Measurements from ENCODE around the gene EFCC1. TPM values are rescaled to one million over a fixed set of nuclear protein-coding genes. Genes with fewer than 3 reads are reported as not detected.

EFCC1 gene
- total RNA-seq, 1 experiment from 2014 or later: 0.24 TPM

DNA sequence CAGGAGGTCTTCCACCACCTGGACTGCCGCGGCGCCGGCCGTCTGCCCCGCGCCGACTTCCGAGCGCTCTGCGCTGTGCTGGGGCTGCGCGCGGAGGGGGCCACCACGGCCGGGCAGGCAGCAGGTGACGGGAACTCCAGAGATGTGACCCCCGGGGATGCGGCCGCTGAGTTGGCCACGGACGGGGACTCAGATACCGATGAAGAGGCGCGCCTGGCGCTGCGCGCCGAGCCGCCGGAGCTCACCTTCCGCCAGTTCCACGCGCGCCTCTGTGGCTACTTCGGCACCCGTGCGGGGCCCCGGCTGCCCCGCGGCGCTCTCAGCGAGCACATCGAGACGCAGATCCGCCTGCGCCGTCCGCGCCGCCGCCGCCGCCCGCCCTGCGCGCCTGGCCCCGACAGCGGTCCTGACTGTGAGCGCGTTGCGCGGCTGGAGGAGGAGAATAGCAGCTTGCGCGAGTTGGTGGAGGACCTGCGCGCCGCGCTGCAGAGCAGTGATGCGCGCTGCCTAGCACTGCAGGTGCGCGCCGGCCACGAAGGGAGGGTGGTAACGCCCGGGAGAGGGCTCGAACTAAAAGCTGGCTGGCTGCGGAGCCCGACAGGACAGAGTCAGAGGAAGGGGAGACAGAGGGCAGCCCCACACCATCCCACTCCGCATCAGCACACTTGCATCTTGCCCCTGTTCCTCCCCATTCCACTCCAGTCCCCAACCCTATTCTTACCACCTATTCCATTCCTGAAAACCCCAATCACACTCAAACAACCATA is 885 bp downstream of the EFCC1 start:
- Histone ChIP-seq H4K20me1 (ENCODE audit: insufficient read depth) (no peaks in the 10 kb centered on the region; the same call in 1 of the 2 replicates), H3K4me3 (no peak overlapping the region), H3K27ac (no peak overlapping the region), H3K4me1 (replicated peaks; ENCODE audit: insufficient read depth) (no peaks in the 10 kb centered on the region), H3K4me2 (no peak overlapping the region), H3K79me2 (ENCODE audit: low read depth) (no peaks in the 10 kb centered on the region), H3K9me2 (ENCODE audit: insufficient read depth) (no peaks in the 10 kb centered on the region), H3K9me3 (ENCODE audit: insufficient read depth, low read depth) (no peaks in the 10 kb centered on the region), H3K36me3 (ENCODE audit: low read depth) (no peaks in the 10 kb centered on the region), H3K27me3 (ENCODE audit: insufficient read depth, low read depth) (peaks cover 14% of the 10 kb centered on the region; the same call in 1 of the 2 replicates), H3F3A (ENCODE audit: insufficient read depth, low read depth) (no peaks in the 10 kb centered on the region), H2AFZ (no peak overlapping the region)
- intact Hi-C loops (cut with micrococcal nuclease; ENCODE audit: unreplicated experiment): no loop called here
- no TSS peak for BruUV-seq (replicated peaks)
- ChIA-PET CTCF (no interaction called here), POLR2A (ENCODE audit: unreplicated experiment) (interaction anchor here (0.6 kb wide), 1 partner anchor 48 kb away, joined by 3 read pairs; no protein-coding TSS in a partner anchor)
- TF ChIP-seq CTCF (conservative IDR thresholded peaks at IDR 0.05) (no peak), EZH2 (IDR thresholded peaks at IDR 0.05; ENCODE audit: low read depth) (no peak)
- DNase-seq: no peak

- Histone ChIP-seq H3K9me3 (ENCODE audit: insufficient read depth, low read depth) (no peaks in the 10 kb centered on the region), H3K4me3 (no peak overlapping the region), H4K20me1 (ENCODE audit: insufficient read depth) (no peaks in the 10 kb centered on the region; the same call in 1 of the 2 replicates), H2AFZ (no peak overlapping the region), H3K4me2 (peak overlapping the region; percentile 57; the same call in 1 of the 2 replicates), H3K27me3 (ENCODE audit: insufficient read depth, low read depth) (peaks cover 13% of the 10 kb centered on the region; the same call in 1 of the 2 replicates), H3K4me1 (replicated peaks; ENCODE audit: insufficient read depth) (no peaks in the 10 kb centered on the region), H3F3A (ENCODE audit: insufficient read depth, low read depth) (no peaks in the 10 kb centered on the region), H3K36me3 (ENCODE audit: low read depth) (no peaks in the 10 kb centered on the region), H3K9me2 (ENCODE audit: insufficient read depth) (no peaks in the 10 kb centered on the region), H3K27ac (no peak overlapping the region), H3K79me2 (ENCODE audit: low read depth) (no peaks in the 10 kb centered on the region)
- CTCF ChIA-PET: interaction anchor here (0.6 to 1.1 kb wide), 3 partner anchors 51 to 849 kb away, joined by 3 to 9 read pairs (median 5); a partner anchor contains a TSS
- intact Hi-C loops (cut with micrococcal nuclease; ENCODE audit: unreplicated experiment): no loop called here
- BruUV-seq (replicated peaks): TSS peak; percentile 33
- no peak for TF ChIP-seq CTCF (conservative IDR thresholded peaks at IDR 0.05)
- TF ChIP-seq EZH2 (IDR thresholded peaks at IDR 0.05; ENCODE audit: low read depth): no peak
- POLR2A ChIA-PET (ENCODE audit: unreplicated experiment): interaction anchor here (0.6 to 0.9 kb wide), 3 partner anchors 9 to 628 kb away, joined by 3 to 4 read pairs (median 3); partner anchors contain the start of gene CFAP92
- DNase-seq: no peak
These were observed 1.8 kb downstream of the EFCC1 start for GRCh38 chr3:129002573-129003569.

- Histone ChIP-seq H3K79me2 (ENCODE audit: low read depth) (no peaks in the 10 kb centered on the region), H3K4me2 (peak overlapping the region; percentile 57; the same call in 1 of the 2 replicates)
- TF ChIP-seq EZH2 (IDR thresholded peaks at IDR 0.05; ENCODE audit: low read depth) (no peak), CTCF (conservative IDR thresholded peaks at IDR 0.05) (no peak)
These were observed 2.5 kb downstream of the EFCC1 start for GRCh38 chr3:129003578-129004112.

More at GRCh38 chr3:129003578-129004112, 2.5 kb downstream of the EFCC1 start:
- H3K4me1 ChIP-seq (replicated peaks; ENCODE audit: insufficient read depth): no peaks in the 10 kb centered on the region
- no peak overlapping the region for H3K4me3 ChIP-seq
- H3K27ac ChIP-seq: no peak overlapping the region
- H3F3A ChIP-seq (ENCODE audit: insufficient read depth, low read depth): no peaks in the 10 kb centered on the region
- no peaks in the 10 kb centered on the region for H4K20me1 ChIP-seq (ENCODE audit: insufficient read depth)
- H3K36me3 ChIP-seq (ENCODE audit: low read depth): no peaks in the 10 kb centered on the region
- intact Hi-C loops (cut with micrococcal nuclease; ENCODE audit: unreplicated experiment): loop anchor here (2.0 kb wide), 1 partner anchor 49 kb away; no protein-coding TSS in a partner anchor
- H3K9me3 ChIP-seq (ENCODE audit: insufficient read depth, low read depth): no peaks in the 10 kb centered on the region
- peaks cover 6% of the 10 kb centered on the region; the same call in 1 of the 2 replicates for H3K27me3 ChIP-seq (ENCODE audit: insufficient read depth, low read depth)
- POLR2A ChIA-PET (ENCODE audit: unreplicated experiment): interaction anchor here (0.6 to 0.9 kb wide), 2 partner anchors 10 to 628 kb away, joined by 3 to 4 read pairs; partner anchors contain the start of gene CFAP92
- peak in 1 of 2 experiments; percentile 79 for DNase-seq
- no peak overlapping the region for H2AFZ ChIP-seq
- BruUV-seq (replicated peaks): no TSS peak
- no peaks in the 10 kb centered on the region for H3K9me2 ChIP-seq (ENCODE audit: insufficient read depth)
- CTCF ChIA-PET: interaction anchor here (0.6 to 1.3 kb wide), 6 partner anchors 13 to 850 kb away, joined by 3 to 11 read pairs (median 7); a partner anchor contains a TSS

Measured in PC-9 (cell line).